Fibroblast of lung (primary cell): ENCODE measurements around the gene IRGQ. TPM values are rescaled to one million over a fixed set of nuclear protein-coding genes. Genes with fewer than 3 reads are reported as not detected.
"Not testable (repeated sequence)": the region's sequence is repeated elsewhere in the genome, so short reads cannot be mapped to it uniquely, and the experiment has no call there.

ENCODE experiments used
- DNase-seq, 2 donors: peaks; one replicate each; pipeline versions ENCODE4 v3.0.0 to v3.0.0-alpha.2; 2010; ENCODE audit warnings: low read depth in 2 of 2
- H2AFZ ChIP-seq: 2 replicates; pipeline ENCODE4 v1.5.1; 2012; ENCODE audit warnings: low read length, control low read depth, inconsistent platforms
- H3K27ac ChIP-seq: 2 replicates; pipeline ENCODE4 v1.5.1; 2011; ENCODE audit warnings: low read length, control low read depth; ENCODE audit not compliant: insufficient read depth
- H3K27me3 ChIP-seq: 2 replicates; pipeline ENCODE4 v1.5.1; 2011; ENCODE audit warnings: mild to moderate bottlenecking, low read length; ENCODE audit not compliant: control insufficient read depth, insufficient read depth
- H3K36me3 ChIP-seq: 2 replicates; pipeline ENCODE4 v1.5.1; 2011; ENCODE audit warnings: low read length; ENCODE audit not compliant: control insufficient read depth, insufficient read depth
- H3K4me1 ChIP-seq: 2 replicates; pipeline ENCODE4 v1.5.1; 2011; ENCODE audit warnings: low read length; ENCODE audit not compliant: control insufficient read depth, insufficient read depth; ENCODE audit errors: extremely low read depth
- H3K4me2 ChIP-seq: 2 replicates; pipeline ENCODE4 v1.5.1; 2011; ENCODE audit warnings: low read length, control low read depth; ENCODE audit not compliant: insufficient read depth; ENCODE audit errors: extremely low read depth
- H3K4me3 ChIP-seq, 4 experiments: fragments of 200-600 bp in 1 of 4; sonication (generic) in 1 of 4; replicated peaks in 1 of 4; 2 replicates each; pipeline ENCODE4 v1.5.1; 2011 to 2016; ENCODE audit warnings: low read length in 4 of 4, low read depth in 3 of 4, mild to moderate bottlenecking in 3 of 4, control low read depth in 2 of 4, inconsistent platforms in 1 of 4, mixed read lengths in 1 of 4; ENCODE audit not compliant: insufficient read depth in 1 of 4; ENCODE audit errors: control extremely low read depth in 1 of 4
- H3K79me2 ChIP-seq: 2 replicates; pipeline ENCODE4 v1.5.1; 2012; ENCODE audit warnings: mild to moderate bottlenecking, low read length, inconsistent platforms; ENCODE audit not compliant: control insufficient read depth, insufficient read depth
- H3K9ac ChIP-seq: 2 replicates; pipeline ENCODE4 v1.5.1; 2011; ENCODE audit warnings: mild to moderate bottlenecking, low read length, control low read depth; ENCODE audit not compliant: insufficient read depth
- H3K9me3 ChIP-seq: 2 replicates; pipeline ENCODE4 v1.5.1; 2012; ENCODE audit warnings: low read depth, low read length; ENCODE audit not compliant: control insufficient read depth, insufficient read depth
- H4K20me1 ChIP-seq: 2 replicates; pipeline ENCODE4 v1.5.1; 2011; ENCODE audit warnings: low read length; ENCODE audit not compliant: control insufficient read depth, insufficient read depth; ENCODE audit errors: extremely low read depth
- EZH2 ChIP-seq: IDR thresholded peaks from 2 replicates; pipeline ENCODE4 v1.5.1; 2012; ENCODE audit warnings: low read length, control low read depth, mild to moderate bottlenecking; ENCODE audit errors: missing control alignments
- polyA plus RNA-seq, 2 donors: library from polyadenylated mRNA; depleted of rRNA in 1 of 2; stranded (reverse) in 1 of 2; unstranded in 1 of 2; fragments of >200 nt; gene quantifications; 2 replicates each; pipeline ENCODE4 v1.2.1, GENCODE V29; 2011 to 2012; ENCODE audit warnings: missing spikeins in 1 of 2
- total RNA-seq: library from RNA; depleted of rRNA; stranded (reverse); fragments of >200 nt; gene quantifications from 2 replicates; pipeline ENCODE4 v1.2.1, GENCODE V29; 2014
- TF ChIP-seq, protein P1 (sequence below), 2 donors: IDR thresholded peaks in 1 of 2; conservative IDR thresholded peaks in 1 of 2; 1 replicate in 1 of 2; 2 replicates in 1 of 2; pipeline ENCODE4 v1.5.1; 2011 to 2012; ENCODE audit warnings: low read length in 2 of 2, control low read depth in 1 of 2, inconsistent platforms in 1 of 2, low read depth in 1 of 2, mild to moderate bottlenecking in 1 of 2

Gene IRGQ
- total and polyA plus RNA-seq, 2 donors (not counting 1 experiment from before 2014, with no cell fraction given): 11.7 to 12.2 TPM

DNA sequence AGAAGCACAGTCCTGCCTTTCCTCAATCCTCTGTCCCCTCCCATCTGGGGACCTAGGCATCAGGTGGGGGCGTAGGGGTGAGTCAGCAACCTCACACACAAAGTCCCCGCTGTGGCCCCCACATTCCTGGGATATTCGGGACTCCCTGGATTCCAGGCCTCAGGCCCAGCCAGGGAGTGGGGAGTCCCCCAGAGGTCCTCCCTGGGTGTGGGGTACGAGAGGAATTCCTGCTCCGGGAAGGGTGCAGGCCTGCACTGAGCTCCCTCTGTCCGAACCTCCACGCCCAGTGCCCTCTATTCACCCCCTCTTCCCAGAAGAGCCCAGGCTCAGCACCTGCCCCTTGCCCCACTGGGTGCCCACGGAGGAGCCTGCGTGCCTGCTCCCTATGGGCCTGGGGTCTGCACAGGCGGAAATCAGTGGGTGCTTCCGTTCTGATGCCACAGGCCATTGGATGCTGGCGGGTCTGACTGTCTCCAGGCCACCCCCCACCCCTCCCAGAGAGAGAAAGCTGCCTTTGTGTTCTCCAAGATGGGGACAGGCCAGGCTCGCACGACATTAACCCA lies 40.3 kb upstream of the IRGQ start:
- Histone ChIP-seq H3K4me3 (no peak overlapping the region), H3K27me3 (peaks cover 33% of the 10 kb centered on the region), H3K9ac (no peak overlapping the region), H2AFZ (no peak overlapping the region), H4K20me1 (no peaks in the 10 kb centered on the region), H3K36me3 (no peaks in the 10 kb centered on the region), H3K27ac (no peak overlapping the region), H3K79me2 (no peaks in the 10 kb centered on the region), H3K9me3 (no peaks in the 10 kb centered on the region), H3K4me1 (peaks cover 12% of the 10 kb centered on the region), H3K4me2 (no peak overlapping the region)
- TF ChIP-seq, protein P1, sequence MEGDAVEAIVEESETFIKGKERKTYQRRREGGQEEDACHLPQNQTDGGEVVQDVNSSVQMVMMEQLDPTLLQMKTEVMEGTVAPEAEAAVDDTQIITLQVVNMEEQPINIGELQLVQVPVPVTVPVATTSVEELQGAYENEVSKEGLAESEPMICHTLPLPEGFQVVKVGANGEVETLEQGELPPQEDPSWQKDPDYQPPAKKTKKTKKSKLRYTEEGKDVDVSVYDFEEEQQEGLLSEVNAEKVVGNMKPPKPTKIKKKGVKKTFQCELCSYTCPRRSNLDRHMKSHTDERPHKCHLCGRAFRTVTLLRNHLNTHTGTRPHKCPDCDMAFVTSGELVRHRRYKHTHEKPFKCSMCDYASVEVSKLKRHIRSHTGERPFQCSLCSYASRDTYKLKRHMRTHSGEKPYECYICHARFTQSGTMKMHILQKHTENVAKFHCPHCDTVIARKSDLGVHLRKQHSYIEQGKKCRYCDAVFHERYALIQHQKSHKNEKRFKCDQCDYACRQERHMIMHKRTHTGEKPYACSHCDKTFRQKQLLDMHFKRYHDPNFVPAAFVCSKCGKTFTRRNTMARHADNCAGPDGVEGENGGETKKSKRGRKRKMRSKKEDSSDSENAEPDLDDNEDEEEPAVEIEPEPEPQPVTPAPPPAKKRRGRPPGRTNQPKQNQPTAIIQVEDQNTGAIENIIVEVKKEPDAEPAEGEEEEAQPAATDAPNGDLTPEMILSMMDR (conservative IDR thresholded peaks at IDR 0.05 in 1 of 2, IDR thresholded peaks at IDR 0.05 in 1 of 2; ENCODE audit: low read depth in 1 of 2, low read length in 2 of 2): no peak
- no peak for TF ChIP-seq EZH2
- peak in 1 of 2 donors; percentile 47 for DNase-seq

DNA sequence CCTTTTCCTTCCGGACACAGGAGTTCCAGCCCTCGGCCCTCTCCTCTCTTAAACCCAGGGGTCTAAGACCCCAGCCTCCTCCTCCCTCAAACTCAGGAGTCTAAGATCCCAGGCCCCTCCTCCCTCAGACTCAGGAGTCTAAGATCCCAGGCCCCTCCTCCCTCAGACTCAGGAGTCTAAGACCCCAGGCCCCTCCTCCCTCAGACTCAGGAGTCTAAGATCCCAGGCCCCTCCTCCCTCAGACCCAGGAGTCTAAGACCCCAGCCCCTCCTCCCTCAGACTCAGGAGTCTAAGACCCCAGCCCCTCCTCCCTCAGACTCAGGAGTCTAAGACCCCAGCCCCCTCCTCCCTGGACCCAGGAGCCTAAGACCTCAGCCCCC lies 39.6 kb upstream of the IRGQ start:
- not testable (repeated sequence) for H3K9ac ChIP-seq, H3K9me3 ChIP-seq, H3K36me3 ChIP-seq, H3K4me3 ChIP-seq, DNase-seq, H3K79me2 ChIP-seq, H4K20me1 ChIP-seq, H3K27ac ChIP-seq, H3K4me2 ChIP-seq
- Histone ChIP-seq H3K4me1 (peaks cover 12% of the 10 kb centered on the region), H2AFZ (peak overlapping the region; percentile 14), H3K27me3 (peaks cover 33% of the 10 kb centered on the region)

DNA sequence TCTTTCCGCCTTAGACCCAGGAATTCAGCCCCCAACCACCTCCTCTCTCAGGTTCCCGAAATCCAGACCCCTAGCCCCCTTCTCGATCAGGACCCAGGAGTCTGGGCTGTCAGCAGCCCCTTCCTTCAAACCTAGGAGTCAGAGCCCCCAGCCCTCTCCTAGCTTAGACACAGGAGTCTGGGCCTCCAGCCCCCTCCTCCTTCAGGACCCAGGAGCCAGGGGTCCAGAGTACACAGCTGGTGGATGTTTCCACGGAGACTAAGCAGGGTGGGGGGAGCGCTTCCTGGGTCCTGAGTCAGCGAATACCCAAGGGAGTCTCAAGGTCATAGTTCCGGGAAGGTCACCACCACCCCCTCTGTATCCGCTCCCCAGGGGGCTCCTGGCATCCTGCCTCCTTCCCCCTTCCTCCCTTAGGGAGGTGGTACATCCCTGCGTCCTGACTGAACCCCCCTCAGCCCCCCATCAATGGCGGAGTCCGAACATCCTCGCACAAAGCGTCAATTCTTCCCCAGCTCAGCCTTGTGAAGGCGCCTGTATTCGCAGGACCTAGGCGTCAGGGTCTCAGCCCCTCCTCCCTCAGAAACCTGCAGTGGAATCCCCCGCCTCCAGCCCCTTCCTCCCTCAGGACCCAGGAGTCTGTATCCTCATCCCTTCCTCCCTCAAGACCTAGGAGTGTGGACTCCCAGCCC lies 39.1 kb upstream of the IRGQ start:
- H3K79me2 ChIP-seq: no peaks in the 10 kb centered on the region
- peak overlapping the region; percentile 16 for H3K9ac ChIP-seq
- H3K4me1 ChIP-seq: peaks cover 9% of the 10 kb centered on the region
- H2AFZ ChIP-seq: peak overlapping the region; percentile 14
- peaks cover 29% of the 10 kb centered on the region for H3K27me3 ChIP-seq
- H3K4me3 ChIP-seq: peak overlapping the region in 1 of 4 experiments; percentile 26
- peak in 1 of 2 donors; percentile 23 for DNase-seq
- no peak for TF ChIP-seq EZH2
- TF ChIP-seq, protein P1 (conservative IDR thresholded peaks at IDR 0.05 in 1 of 2, IDR thresholded peaks at IDR 0.05 in 1 of 2; ENCODE audit: low read depth in 1 of 2, low read length in 2 of 2): no peak
- H3K36me3 ChIP-seq: no peaks in the 10 kb centered on the region
- no peaks in the 10 kb centered on the region for H3K9me3 ChIP-seq
- H3K27ac ChIP-seq: no peak overlapping the region
- peak overlapping the region; percentile 25 for H3K4me2 ChIP-seq
- no peaks in the 10 kb centered on the region for H4K20me1 ChIP-seq
